SK-N-SH (cell line): ENCODE results near the gene RELN. TPM values are rescaled to one million over a fixed set of nuclear protein-coding genes. Genes with fewer than 3 reads are reported as not detected.

Experiments used
- CTCF ChIA-PET: fragments of 300-600, 350-600 bp; formaldehyde crosslinking; extraction: SDS; loops from one replicate; lab custom pipeline; 2021; lab: Yijun Ruan, JAX
- POLR2A ChIA-PET: fragments of 350-600 bp; sonication (Branson Sonifier 250); formaldehyde crosslinking; extraction: SDS; loops from one replicate; lab custom pipeline; 2020; ENCODE audit warnings: antibody characterized with exemption, inconsistent platforms; lab: Yijun Ruan, JAX
- DNase-seq: peaks from one replicate; pipeline ENCODE4 v3.0.0; 2012
- H2AFZ ChIP-seq: fragments of 200-600 bp; sonication (generic); 2 replicates; pipeline ENCODE4 v1.8.1; 2016; ENCODE audit warnings: antibody characterized with exemption, mild to moderate bottlenecking, low read depth
- H3F3A ChIP-seq: fragments of 200-600 bp; sonication (generic); replicated peaks from 2 replicates; pipeline ENCODE3; 2016; ENCODE audit warnings: antibody characterized with exemption, mild to moderate bottlenecking; ENCODE audit not compliant: insufficient read depth
- H3K27ac ChIP-seq, 2 experiments: fragments of 200-500 bp in 1 of 2; fragments of 200-600 bp in 1 of 2; sonication (Bioruptor generic) in 1 of 2; sonication (generic), shearing (Covaris generic) in 1 of 2; 2 replicates each; pipeline versions ENCODE4 v1.5.1 to v1.6.1; 2014 to 2016; ENCODE audit warnings: low read depth in 2 of 2, inconsistent platforms in 1 of 2, low read length in 1 of 2, mild to moderate bottlenecking in 1 of 2, mixed read lengths in 1 of 2
- H3K27me3 ChIP-seq: fragments of 200-600 bp; sonication (generic), shearing (Covaris generic); 2 replicates; pipeline ENCODE4 v1.6.1; 2016; ENCODE audit warnings: mixed run types; ENCODE audit not compliant: insufficient read depth
- H3K36me3 ChIP-seq, 2 experiments: fragments of 200-500 bp in 1 of 2; fragments of 200-600 bp in 1 of 2; sonication (Bioruptor generic) in 1 of 2; sonication (generic) in 1 of 2; replicated peaks in 1 of 2; 2 replicates each; pipeline versions ENCODE3 to v1.5.1; 2014 to 2016; ENCODE audit warnings: low read length in 1 of 2, mild to moderate bottlenecking in 1 of 2; ENCODE audit not compliant: insufficient read depth in 2 of 2, control insufficient read depth in 1 of 2
- H3K4me1 ChIP-seq, 2 experiments: fragments of 200-500 bp in 1 of 2; fragments of 200-600 bp in 1 of 2; sonication (Bioruptor generic) in 1 of 2; sonication (generic), shearing (Covaris generic) in 1 of 2; 2 replicates each; pipeline versions ENCODE4 v1.5.1 to v1.6.1; 2014 to 2016; ENCODE audit warnings: low read depth in 1 of 2, low read length in 1 of 2, mixed run types in 1 of 2; ENCODE audit not compliant: insufficient read depth in 2 of 2, control insufficient read depth in 1 of 2
- H3K4me2 ChIP-seq: fragments of 200-600 bp; sonication (generic), shearing (Covaris generic); 2 replicates; pipeline ENCODE4 v1.6.1; 2017; ENCODE audit warnings: mixed run types
- H3K4me3 ChIP-seq, 2 experiments: fragments of 200-500 bp in 1 of 2; fragments of 200-600 bp in 1 of 2; sonication (Bioruptor generic) in 1 of 2; sonication (generic), shearing (Covaris generic) in 1 of 2; 2 replicates each; pipeline versions ENCODE4 v1.5.1 to v1.8.1; 2014 to 2016; ENCODE audit warnings: low read depth in 2 of 2, inconsistent platforms in 1 of 2, low read length in 1 of 2, mild to moderate bottlenecking in 1 of 2, mixed read lengths in 1 of 2, moderate library complexity in 1 of 2
- H3K79me2 ChIP-seq: fragments of 200-600 bp; sonication (generic); 2 replicates; pipeline ENCODE4 v1.8.1; 2017; ENCODE audit warnings: mild to moderate bottlenecking; ENCODE audit not compliant: insufficient read depth
- H3K9ac ChIP-seq: fragments of 200-600 bp; sonication (generic); 2 replicates; pipeline ENCODE4 v1.6.1; 2017; ENCODE audit warnings: mixed run types
- H3K9me2 ChIP-seq: fragments of 200-600 bp; sonication (generic); 2 replicates; pipeline ENCODE4 v1.6.1; 2017; ENCODE audit warnings: mixed run types
- H3K9me3 ChIP-seq: fragments of 200-600 bp; sonication (generic); 2 replicates; pipeline ENCODE4 v1.6.1; 2017; ENCODE audit warnings: mixed run types, mild to moderate bottlenecking, moderate library complexity
- H4K20me1 ChIP-seq: fragments of 200-600 bp; sonication (generic); 2 replicates; pipeline ENCODE4 v1.6.1; 2017; ENCODE audit warnings: mild to moderate bottlenecking, mixed run types; ENCODE audit not compliant: insufficient read depth
- CHD2 ChIP-seq: fragments of 150-350 bp; IDR thresholded peaks from 2 replicates; pipeline ENCODE4 v1.6.1; 2018; ENCODE audit warnings: low read length; ENCODE audit not compliant: partially characterized antibody
- CTCF ChIP-seq: fragments of 200-600 bp; sonication (generic); IDR thresholded peaks from 2 replicates; pipeline ENCODE4 v1.6.1; 2017; ENCODE audit warnings: antibody characterized with exemption, mild to moderate bottlenecking, moderate library complexity
- ELF1 ChIP-seq: IDR thresholded peaks from 2 replicates; pipeline ENCODE4 v1.4.0; 2012
- FOSL2 ChIP-seq: IDR thresholded peaks from 2 replicates; pipeline ENCODE4 v1.4.0; 2012; ENCODE audit warnings: low read depth, mild to moderate bottlenecking, moderate library complexity, borderline replicate concordance
- GABPA ChIP-seq: IDR thresholded peaks from 2 replicates; pipeline ENCODE4 v1.4.0; 2012; ENCODE audit warnings: low read depth, mild to moderate bottlenecking
- JUND ChIP-seq: IDR thresholded peaks from 2 replicates; pipeline ENCODE4 v1.4.0; 2012
- MXI1 ChIP-seq: IDR thresholded peaks from 2 replicates; pipeline ENCODE4 v1.6.1; 2012; ENCODE audit warnings: mild to moderate bottlenecking, low read depth, low read length, improper control_type of control experiment
- NFIC ChIP-seq: IDR thresholded peaks from 2 replicates; pipeline ENCODE4 v1.4.0; 2012; ENCODE audit warnings: borderline replicate concordance
- NRF1 ChIP-seq: IDR thresholded peaks from 2 replicates; pipeline ENCODE4 v1.6.1; 2012; ENCODE audit warnings: low read depth, mild to moderate bottlenecking, low read length
- REST ChIP-seq: IDR thresholded peaks from 2 replicates; pipeline ENCODE4 v1.6.1; 2012; ENCODE audit warnings: mild to moderate bottlenecking, low read depth, low read length, moderate library complexity
- TAF1 ChIP-seq: IDR thresholded peaks from 2 replicates; pipeline ENCODE4 v1.6.1; 2012; ENCODE audit warnings: low read depth, mild to moderate bottlenecking, low read length, moderate library complexity, borderline replicate concordance
- TCF12 ChIP-seq: IDR thresholded peaks from 2 replicates; pipeline ENCODE4 v1.4.0; 2012
- WGBS: methylation state at CpG from one replicate; pipeline ENCODE4 v1.1.6; 2017; ENCODE audit warnings: low lambda C conversion rate; 5-methylcytosine and 5-hydroxymethylcytosine counted together
- polyA plus RNA-seq, 3 experiments: library from polyadenylated mRNA; depleted of rRNA; stranded (reverse); fragments of >200 nt; gene quantifications; 2 replicates each; pipeline ENCODE4 v1.2.3, GENCODE V29; 2012
- TF ChIP-seq, protein P1 (sequence below): fragments of 150-350 bp; IDR thresholded peaks from 2 replicates; pipeline ENCODE4 v1.6.1; 2016; ENCODE audit warnings: mild to moderate bottlenecking, low read depth, low read length
- TF ChIP-seq, protein P2 (sequence below): IDR thresholded peaks from 2 replicates; pipeline ENCODE4; 2012

Gene RELN
- polyA plus RNA-seq, 1 of the 3 experiments (the other 2 are of a cell fraction): 0.02 TPM

GRCh38 chr7:103719070-103719469 lies 270.4 kb downstream of the RELN start:
- POLR2A ChIA-PET: no interaction called here
- TF ChIP-seq, protein P1, sequence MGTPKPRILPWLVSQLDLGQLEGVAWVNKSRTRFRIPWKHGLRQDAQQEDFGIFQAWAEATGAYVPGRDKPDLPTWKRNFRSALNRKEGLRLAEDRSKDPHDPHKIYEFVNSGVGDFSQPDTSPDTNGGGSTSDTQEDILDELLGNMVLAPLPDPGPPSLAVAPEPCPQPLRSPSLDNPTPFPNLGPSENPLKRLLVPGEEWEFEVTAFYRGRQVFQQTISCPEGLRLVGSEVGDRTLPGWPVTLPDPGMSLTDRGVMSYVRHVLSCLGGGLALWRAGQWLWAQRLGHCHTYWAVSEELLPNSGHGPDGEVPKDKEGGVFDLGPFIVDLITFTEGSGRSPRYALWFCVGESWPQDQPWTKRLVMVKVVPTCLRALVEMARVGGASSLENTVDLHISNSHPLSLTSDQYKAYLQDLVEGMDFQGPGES: no peak
- TF ChIP-seq MXI1: no peak
- no peak for TF ChIP-seq JUND
- TF ChIP-seq NFIC: no peak
- TF ChIP-seq CTCF: no peak
- TF ChIP-seq REST: no peak
- no peak for TF ChIP-seq FOSL2
- TF ChIP-seq, protein P2, sequence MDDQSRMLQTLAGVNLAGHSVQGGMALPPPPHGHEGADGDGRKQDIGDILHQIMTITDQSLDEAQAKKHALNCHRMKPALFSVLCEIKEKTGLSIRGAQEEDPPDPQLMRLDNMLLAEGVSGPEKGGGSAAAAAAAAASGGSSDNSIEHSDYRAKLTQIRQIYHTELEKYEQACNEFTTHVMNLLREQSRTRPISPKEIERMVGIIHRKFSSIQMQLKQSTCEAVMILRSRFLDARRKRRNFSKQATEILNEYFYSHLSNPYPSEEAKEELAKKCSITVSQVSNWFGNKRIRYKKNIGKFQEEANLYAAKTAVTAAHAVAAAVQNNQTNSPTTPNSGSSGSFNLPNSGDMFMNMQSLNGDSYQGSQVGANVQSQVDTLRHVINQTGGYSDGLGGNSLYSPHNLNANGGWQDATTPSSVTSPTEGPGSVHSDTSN: no peak
- no peak for TF ChIP-seq ELF1
- no peak for TF ChIP-seq GABPA
- no peak for TF ChIP-seq CHD2
- no peak for TF ChIP-seq TCF12
- TF ChIP-seq NRF1: no peak
- TF ChIP-seq TAF1: no peak
- TF ChIP-seq, all 33 proteins: peak for 0
- Histone ChIP-seq H2AFZ (peak overlapping the region; percentile 1; the same call in 1 of the 2 replicates), H3K9ac (no peak overlapping the region), H3K4me3 (no peak overlapping the region), H3K4me1 (peaks cover 16 to 26% of the 10 kb centered on the region in 2 experiments), H4K20me1 (no peaks in the 10 kb centered on the region), H3K27me3 (no peaks in the 10 kb centered on the region), H3K4me2 (peak overlapping the region; percentile 36; the same call in 1 of the 2 replicates), H3K9me3 (no peaks in the 10 kb centered on the region), H3K79me2 (no peaks in the 10 kb centered on the region), H3K9me2 (no peaks in the 10 kb centered on the region), H3K36me3 (no peaks in the 10 kb centered on the region), H3F3A (peaks cover 24% of the 10 kb centered on the region), H3K27ac (peak overlapping the region; percentile 28 to 69; a peak in 3 of 4 replicates)
- CTCF ChIA-PET: no interaction called here
- 62% methylated on average over 2 of the region's 2 CpGs for WGBS
- DNase-seq: no peak
